Measurements from ENCODE around the gene LSS. TPM values are rescaled to one million over a fixed set of nuclear protein-coding genes. Genes with fewer than 3 reads are reported as not detected.
"Not testable (repeated sequence)": the region's sequence is repeated elsewhere in the genome, so short reads cannot be mapped to it uniquely, and the experiment has no call there.

Gene LSS
- polyA plus RNA-seq, 5 donors = 27.5 to 57.9 (median 44.3) TPM

GRCh38 chr21:46172863-46173528 is 55.6 kb downstream of the LSS start:
- DNase-seq = no peak

GRCh38 chr21:46171996-46172862 is 56.3 kb downstream of the LSS start:
- DNase-seq = no peak

GRCh38 chr21:46171585-46171984 is 57.0 kb downstream of the LSS start:
- DNase-seq = no peak

GRCh38 chr21:46170436-46171193 is 58.0 kb downstream of the LSS start:
- DNase-seq = not testable (repeated sequence)

GRCh38 chr21:46168659-46169386 is 59.8 kb downstream of the LSS start:
- DNase-seq = no peak

- no peak for DNase-seq
Observed at GRCh38 chr21:46168238-46168637, 60.3 kb downstream of the LSS start.

GRCh38 chr21:46165098-46165497 is 63.5 kb downstream of the LSS start:
- DNase-seq = no peak

GRCh38 chr21:46163380-46163779 is 65.2 kb downstream of the LSS start:
- DNase-seq = no peak

- no peak for DNase-seq
Observed at GRCh38 chr21:46161633-46162592, 66.7 kb downstream of the LSS start.

GRCh38 chr21:46160907-46161632 is 67.5 kb downstream of the LSS start:
- DNase-seq = no peak

GRCh38 chr21:46160657-46160906 is 68.0 kb downstream of the LSS start:
- no peak for DNase-seq

GRCh38 chr21:46159841-46160656 is 68.5 kb downstream of the LSS start:
- DNase-seq = no peak

GRCh38 chr21:46159390-46159789 is 69.2 kb downstream of the LSS start:
- no peak for DNase-seq

- DNase-seq = no peak
Observed at GRCh38 chr21:46158666-46159300, 69.8 kb downstream of the LSS start.

- no peak for DNase-seq
Observed at GRCh38 chr21:46157987-46158451, 70.6 kb downstream of the LSS start.

- DNase-seq = no peak
Observed at GRCh38 chr21:46157396-46157986, 71.1 kb downstream of the LSS start.

GRCh38 chr21:46156678-46157077 is 71.9 kb downstream of the LSS start:
- no peak for DNase-seq

- no peak for DNase-seq
Observed at GRCh38 chr21:46156378-46156645, 72.3 kb downstream of the LSS start.
